Measurements from ENCODE around the gene LYPD6B.

The LYPD6B gene

GRCh38 chr2:149002891-149003740, 35.4 kb upstream of the LYPD6B start:
- no peak for TF ChIP-seq CTCF (IDR thresholded peaks at IDR 0.05)
- Histone ChIP-seq H3K4me3 (no peak overlapping the region), H3K27ac (no peak overlapping the region)
- DNase-seq (ENCODE audit: low spot score) = no peak

DNA sequence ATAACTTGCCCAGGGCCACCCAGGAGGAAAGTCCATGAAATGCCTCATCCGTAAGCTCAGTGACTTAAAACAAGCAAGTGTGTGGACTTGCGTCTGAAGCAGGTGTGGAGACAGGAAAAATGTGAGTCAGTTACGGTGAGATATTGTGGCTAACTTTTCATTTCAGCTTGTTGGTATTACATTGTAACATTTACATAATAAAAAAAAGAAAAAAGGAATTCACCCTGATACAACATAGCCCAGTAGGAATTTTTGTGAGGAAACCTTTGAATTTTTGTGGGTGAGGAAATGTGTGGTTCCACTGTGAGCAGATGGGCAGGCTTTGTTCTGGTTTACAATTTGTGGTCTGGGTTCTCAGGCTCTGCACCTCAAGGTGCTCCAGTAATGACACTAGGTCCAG, 33.7 kb upstream of the LYPD6B start:
- DNase-seq (ENCODE audit: low spot score) = no peak
- TF ChIP-seq CTCF (IDR thresholded peaks at IDR 0.05) = no peak
- H3K4me3 ChIP-seq = no peak overlapping the region
- H3K27ac ChIP-seq = no peak overlapping the region

DNA sequence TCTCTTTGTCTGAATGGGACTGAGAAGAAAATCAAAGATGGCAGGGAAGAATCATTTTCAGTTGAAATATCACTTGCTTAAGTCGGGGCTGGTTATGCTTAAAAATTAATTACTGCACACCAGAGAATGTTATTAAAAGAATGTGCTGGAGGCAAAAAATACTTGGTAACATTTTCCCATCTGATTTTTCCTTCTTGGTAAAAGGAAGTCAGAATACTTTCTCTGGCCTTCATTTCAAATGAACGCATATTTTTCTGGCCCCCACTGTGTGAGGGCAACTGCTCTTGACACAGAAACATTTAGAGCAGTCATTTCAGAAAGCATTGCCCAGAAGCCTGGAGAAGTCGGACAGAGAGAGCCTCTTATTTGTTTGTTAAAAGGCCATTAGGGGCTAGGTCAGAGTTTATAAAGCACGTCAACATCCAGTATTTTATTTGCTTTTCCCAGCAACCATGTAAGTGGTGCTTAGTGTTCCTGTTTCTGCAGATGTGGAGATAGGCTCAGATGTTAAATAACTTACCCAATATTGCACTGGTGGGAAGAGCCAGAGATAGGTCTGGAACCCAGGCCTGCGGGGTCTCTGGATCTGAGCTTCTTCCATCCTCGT, 32.9 kb upstream of the LYPD6B start:
- TF ChIP-seq CTCF (IDR thresholded peaks at IDR 0.05) = no peak
- Histone ChIP-seq H3K27ac (no peak overlapping the region), H3K4me3 (no peak overlapping the region)
- DNase-seq (ENCODE audit: low spot score) = no peak

GRCh38 chr2:149006883-149007543, 31.5 kb upstream of the LYPD6B start:
- Histone ChIP-seq H3K27ac (no peak overlapping the region), H3K4me3 (no peak overlapping the region)
- DNase-seq (ENCODE audit: low spot score) = no peak
- no peak for TF ChIP-seq CTCF (IDR thresholded peaks at IDR 0.05)

DNA sequence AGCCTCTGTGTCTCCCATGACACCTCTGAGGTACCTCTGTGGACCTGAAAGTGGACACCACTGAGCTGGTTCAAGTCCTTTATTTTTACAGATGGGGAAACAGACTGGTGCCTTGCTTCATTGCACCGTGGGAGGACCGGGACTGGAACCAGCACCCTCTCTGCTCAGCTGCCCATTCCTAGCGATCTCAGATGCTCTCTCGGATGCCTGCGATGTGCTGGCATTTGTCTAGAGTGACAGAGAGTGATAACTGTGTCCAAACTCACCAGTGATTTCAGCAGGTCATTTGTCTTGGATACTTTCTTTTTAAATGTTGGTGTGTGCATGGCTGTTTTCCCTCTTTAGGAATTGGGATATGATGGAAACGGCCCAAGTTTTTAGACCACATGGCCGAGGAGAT, 30.1 kb upstream of the LYPD6B start:
- DNase-seq (ENCODE audit: low spot score) = no peak
- Histone ChIP-seq H3K4me3 (no peak overlapping the region), H3K27ac (no peak overlapping the region)
- TF ChIP-seq CTCF (IDR thresholded peaks at IDR 0.05) = no peak

DNA sequence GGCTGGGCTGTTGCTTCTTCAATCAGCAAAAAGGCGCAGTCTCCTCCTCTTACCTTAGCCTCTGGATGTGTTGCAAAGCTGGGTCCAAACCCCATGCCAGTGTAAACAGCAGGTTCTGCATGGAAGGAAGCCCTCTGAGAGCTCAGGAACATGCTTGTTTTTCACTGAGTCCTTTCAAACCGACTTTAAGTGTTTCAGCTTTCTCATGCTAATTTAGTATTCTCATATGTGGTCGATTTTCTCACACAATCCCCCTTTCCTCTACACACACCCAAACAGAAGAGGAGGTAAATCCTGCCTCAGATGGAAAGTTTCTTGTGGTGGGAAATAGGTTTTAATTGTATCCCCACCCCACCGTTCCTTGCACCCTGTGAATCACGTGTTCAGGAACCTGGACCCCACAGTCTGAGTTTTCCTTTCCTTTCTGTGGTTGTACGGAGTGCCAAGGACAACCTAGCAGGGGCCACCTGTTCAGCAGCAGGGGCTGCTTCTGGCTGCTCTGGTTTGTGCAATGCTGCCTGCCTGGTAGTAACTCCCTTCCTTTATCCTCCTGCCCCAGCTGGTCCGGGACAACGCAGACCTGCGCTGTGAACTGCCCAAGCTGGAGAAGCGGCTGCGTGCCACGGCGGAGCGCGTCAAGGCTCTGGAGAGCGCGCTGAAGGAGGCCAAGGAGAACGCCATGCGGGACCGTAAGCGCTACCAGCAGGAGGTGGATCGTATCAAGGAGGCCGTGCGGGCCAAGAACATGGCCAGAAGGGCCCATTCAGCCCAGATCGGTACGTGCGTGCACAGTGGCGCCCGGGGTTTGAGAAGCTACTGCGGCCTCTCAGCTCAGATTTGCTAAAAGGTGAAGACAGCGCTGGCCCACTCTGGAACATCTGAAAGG, 28.7 kb upstream of the LYPD6B start:
- DNase-seq (ENCODE audit: low spot score) = no peak
- TF ChIP-seq CTCF (IDR thresholded peaks at IDR 0.05) = no peak
- Histone ChIP-seq H3K27ac (no peak overlapping the region), H3K4me3 (no peak overlapping the region)
